IMR-90 (cell line): Measurements from ENCODE around the gene KCNQ1. TPM values are rescaled to one million over a fixed set of nuclear protein-coding genes. Genes with fewer than 3 reads are reported as not detected.

Experiments
- ATAC-seq: fragments of 200-7000 bp; cut with Tn5 transposase; 2 replicates; pipeline ENCODE4 v1.9.1; 2020; ENCODE audit warnings: low read depth, mild to moderate bottlenecking, moderate library complexity
- BruUV-seq: library from RNA; stranded (reverse); fragments of 400-500 nt; replicated peaks from 2 replicates; lab custom pipeline; 2021; lab: Mats Ljungman, UMichigan
- CTCF ChIA-PET: fragments of 300-600 bp; formaldehyde crosslinking; extraction: SDS; loops from one replicate; lab custom pipeline; 2021; ENCODE audit warnings: antibody characterized with exemption; lab: Yijun Ruan, JAX
- POLR2A ChIA-PET: fragments of 300-600 bp; sonication (Branson Sonifier 250); formaldehyde crosslinking; loops from one replicate; lab custom pipeline; 2022; ENCODE audit warnings: antibody characterized with exemption; ENCODE audit not compliant: unreplicated experiment; lab: Charles Lee
- DNase-seq: peaks from one replicate; pipeline ENCODE4 v3.0.0; 2013
- H2AFZ ChIP-seq: replicated peaks from 2 replicates; pipeline ENCODE3; 2013; ENCODE audit warnings: low read length, mild to moderate bottlenecking; ENCODE audit not compliant: poor library complexity
- H2AK5ac ChIP-seq: 2 replicates; pipeline ENCODE4 v1.6.1; 2013; ENCODE audit warnings: low read depth, low read length, inconsistent platforms
- H2AK9ac ChIP-seq: replicated peaks from 2 replicates; pipeline ENCODE3; 2013; ENCODE audit warnings: mild to moderate bottlenecking, low read depth, low read length, moderate library complexity; ENCODE audit not compliant: poor library complexity
- H2BK120ac ChIP-seq: 2 replicates; pipeline ENCODE4 v1.6.1; 2013; ENCODE audit warnings: low read depth, low read length, inconsistent platforms
- H2BK15ac ChIP-seq: 3 replicates; pipeline ENCODE4 v1.6.1; 2013; ENCODE audit warnings: low read depth, low read length, inconsistent platforms
- H2BK20ac ChIP-seq: 2 replicates; pipeline ENCODE4 v1.6.1; 2013; ENCODE audit warnings: low read depth, mild to moderate bottlenecking, inconsistent platforms, low read length, moderate library complexity
- H2BK5ac ChIP-seq: 2 replicates; pipeline ENCODE4 v1.6.1; 2013; ENCODE audit warnings: mild to moderate bottlenecking, low read depth, low read length, inconsistent platforms; ENCODE audit not compliant: poor library complexity, severe bottlenecking
- H3K14ac ChIP-seq: replicated peaks from 2 replicates; pipeline ENCODE4 v1.6.1; 2013; ENCODE audit warnings: low read depth, low read length, inconsistent platforms
- H3K18ac ChIP-seq: 2 replicates; pipeline ENCODE4 v1.6.1; 2013; ENCODE audit warnings: low read depth, low read length, control low read depth
- H3K23ac ChIP-seq: 2 replicates; pipeline ENCODE4 v1.6.1; 2013; ENCODE audit warnings: low read depth, low read length, inconsistent platforms
- H3K27ac ChIP-seq: 2 replicates; pipeline ENCODE4 v1.5.1; 2013; ENCODE audit warnings: mild to moderate bottlenecking, control low read depth, low read length; ENCODE audit not compliant: insufficient read depth
- H3K27me3 ChIP-seq: 2 replicates; pipeline ENCODE4 v1.6.1; 2013; ENCODE audit warnings: low read length; ENCODE audit not compliant: control insufficient read depth, insufficient read depth
- H3K36me3 ChIP-seq: 2 replicates; pipeline ENCODE4 v1.6.1; 2013; ENCODE audit warnings: low read length, mixed read lengths; ENCODE audit not compliant: control insufficient read depth, insufficient read depth
- H3K4ac ChIP-seq: 2 replicates; pipeline ENCODE4 v1.6.1; 2013; ENCODE audit warnings: low read depth, low read length, inconsistent platforms
- H3K4me1 ChIP-seq: 2 replicates; pipeline ENCODE4 v1.6.1; 2013; ENCODE audit warnings: low read length, mixed read lengths; ENCODE audit not compliant: control insufficient read depth, insufficient read depth
- H3K4me2 ChIP-seq: 2 replicates; pipeline ENCODE4 v1.6.1; 2013; ENCODE audit warnings: low read depth, mild to moderate bottlenecking, control low read depth, low read length, moderate library complexity
- H3K4me3 ChIP-seq: 2 replicates; pipeline ENCODE4 v1.5.1; 2013; ENCODE audit warnings: low read depth, mild to moderate bottlenecking, control low read depth, low read length, moderate library complexity; ENCODE audit not compliant: insufficient read depth
- H3K56ac ChIP-seq: 2 replicates; pipeline ENCODE4 v1.6.1; 2013; ENCODE audit warnings: low read length, inconsistent platforms; ENCODE audit not compliant: insufficient read depth; ENCODE audit errors: extremely low read depth
- H3K79me1 ChIP-seq, 2 experiments: 2 replicates each; pipeline ENCODE4 v1.6.1; 2013; ENCODE audit warnings: low read length in 2 of 2, inconsistent platforms in 1 of 2, low read depth in 1 of 2
- H3K9ac ChIP-seq: 2 replicates; pipeline ENCODE4 v1.6.1; 2013; ENCODE audit warnings: low read depth, low read length, control low read depth
- H3K9me1 ChIP-seq: 2 replicates; pipeline ENCODE4 v1.6.1; 2013; ENCODE audit warnings: low read length, inconsistent platforms; ENCODE audit not compliant: insufficient read depth
- H3K9me3 ChIP-seq: 2 replicates; pipeline ENCODE4 v1.6.1; 2013; ENCODE audit warnings: low read length; ENCODE audit not compliant: control insufficient read depth, insufficient read depth
- H4K20me1 ChIP-seq: 2 replicates; pipeline ENCODE4 v1.6.1; 2013; ENCODE audit warnings: low read length, inconsistent platforms; ENCODE audit not compliant: insufficient read depth
- H4K5ac ChIP-seq: 2 replicates; pipeline ENCODE4 v1.6.1; 2013; ENCODE audit warnings: mild to moderate bottlenecking, low read depth, low read length, control low read depth
- H4K8ac ChIP-seq, 2 experiments: 2 replicates each; pipeline ENCODE4 v1.6.1; 2013; ENCODE audit warnings: low read depth in 2 of 2, low read length in 2 of 2, control low read depth in 1 of 2, inconsistent platforms in 1 of 2
- H4K91ac ChIP-seq: 2 replicates; pipeline ENCODE4 v1.6.1; 2013; ENCODE audit warnings: low read depth, low read length, inconsistent platforms; ENCODE audit not compliant: insufficient read depth
- MXI1 ChIP-seq: IDR thresholded peaks from 2 replicates; pipeline ENCODE4 v1.6.1; 2012; ENCODE audit warnings: low read depth, mild to moderate bottlenecking, low read length, moderate library complexity, borderline replicate concordance
- WGBS, 2 experiments: methylation state at CpG; one replicate each; pipeline versions ENCODE4 v1.1.5 to v1.1.7; 2013; ENCODE audit warnings: missing lambda C conversion rate in 2 of 2; ENCODE audit not compliant: insufficient read length in 1 of 2; ENCODE audit errors: extremely low coverage in 2 of 2; 5-methylcytosine and 5-hydroxymethylcytosine counted together
- dilution Hi-C: fragments of 300-500 bp; cut with HindIII; formaldehyde crosslinking; loops from one replicate; pipeline ENCODE4 v1.14.3; 2018; ENCODE audit warnings: low sequenced_read_pairs; ENCODE audit not compliant: unreplicated experiment
- in situ Hi-C: fragments of 300-500 bp; cut with MboI; formaldehyde crosslinking; loops from 3 replicates; pipeline ENCODE4 v1.14.3; 2019; ENCODE audit warnings: low sequenced_read_pairs, inconsistent platforms, mixed read lengths
- intact Hi-C: fragments of 100-400 bp; cut with micrococcal nuclease; formaldehyde crosslinking; loops from 2 replicates; pipeline ENCODE4 v1.10.0; 2022
- polyA plus RNA-seq, 3 experiments: library from polyadenylated mRNA; depleted of rRNA; stranded (reverse); fragments of >200 nt; gene quantifications; 2 replicates each; pipeline ENCODE4 v1.2.3, GENCODE V29; 2012; ENCODE audit warnings: low replicate concordance in 1 of 3
- total RNA-seq: library from RNA; depleted of rRNA; stranded (reverse); fragments of >200 nt; gene quantifications from 2 replicates; pipeline ENCODE4 v1.2.3, GENCODE V29; 2012

Gene KCNQ1
- total and polyA plus RNA-seq, 2 of the 4 experiments (the other 2 are of a cell fraction) = 0.07 TPM; not detected in 1

DNA sequence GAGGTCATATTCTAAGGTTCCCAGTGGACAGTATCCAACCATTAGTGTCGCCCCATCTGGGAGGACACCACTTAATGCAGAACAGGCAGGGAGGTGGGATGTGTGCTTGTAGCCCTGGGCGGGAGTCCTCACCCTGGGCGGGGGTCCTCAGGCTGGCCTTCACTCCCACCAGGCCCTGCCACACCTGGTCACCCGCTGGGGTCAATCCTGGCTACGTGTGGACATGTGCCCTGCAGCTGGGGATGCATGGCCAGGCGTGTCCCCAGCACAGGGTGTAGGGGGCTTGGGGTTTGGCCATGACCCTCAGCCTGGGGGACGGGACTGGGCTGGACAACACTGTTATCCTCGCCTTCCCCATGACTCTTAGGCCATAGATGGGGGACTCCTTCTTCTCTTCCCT, 19.3 kb upstream of the KCNQ1 start:
- dilution Hi-C loops (no loop called here), in situ Hi-C loops (loop anchor here (5.0 to 10.0 kb wide), 2 partner anchors 107 to 469 kb away; no protein-coding TSS in a partner anchor), intact Hi-C loops (no loop called here)
- H4K5ac ChIP-seq = no peak overlapping the region
- no peak overlapping the region for H2AFZ ChIP-seq
- ATAC-seq (no peak), DNase-seq (no peak)
- no CpG with 5 or more reads among the region's 8 CpGs for WGBS, 2 experiments
- no peak overlapping the region for H4K91ac ChIP-seq
- H3K27me3 ChIP-seq = peaks cover 11% of the 10 kb centered on the region; the same call in 1 of the 2 replicates
- ChIA-PET CTCF (interaction anchor here (0.5 kb wide), 1 partner anchor 222 kb away, joined by 4 read pairs; no protein-coding TSS in a partner anchor), POLR2A (no interaction called here)
- H2AK9ac ChIP-seq = no peak overlapping the region
- H3K9me3 ChIP-seq = no peaks in the 10 kb centered on the region
- H2BK120ac ChIP-seq = no peak overlapping the region
- H3K14ac ChIP-seq = no peak overlapping the region
- no peaks in the 10 kb centered on the region for H3K4me1 ChIP-seq
- no peak overlapping the region for H3K4me2 ChIP-seq
- H2BK5ac ChIP-seq = no peak overlapping the region
- no peak overlapping the region for H4K8ac ChIP-seq
- no peak overlapping the region for H3K27ac ChIP-seq
- no peak overlapping the region for H3K4me3 ChIP-seq
- no peaks in the 10 kb centered on the region for H3K79me1 ChIP-seq
- H3K4ac ChIP-seq = no peak overlapping the region
- H3K36me3 ChIP-seq = no peaks in the 10 kb centered on the region
- H2AK5ac ChIP-seq = no peak overlapping the region
- H3K9me1 ChIP-seq = no peaks in the 10 kb centered on the region
- no peak for TF ChIP-seq MXI1
- no peak overlapping the region for H3K18ac ChIP-seq
- H4K20me1 ChIP-seq = no peaks in the 10 kb centered on the region
- H3K9ac ChIP-seq = no peak overlapping the region
- no peak overlapping the region for H3K23ac ChIP-seq
- H2BK15ac ChIP-seq = no peak overlapping the region
- BruUV-seq = no TSS peak
- no peak overlapping the region for H2BK20ac ChIP-seq
- H3K56ac ChIP-seq = no peak overlapping the region
